DMS153 treated with DMSO at 0.1 percent for 48 hours (cell line): ENCODE results near the gene SLC35G2.
"Not testable (repeated sequence)": the region's sequence is repeated elsewhere in the genome, so short reads cannot be mapped to it uniquely, and the experiment has no call there.

Source experiments
- DNase-seq: peaks from one replicate; lab custom pipeline; 2025; ENCODE audit not compliant: unreplicated experiment; lab: John Stamatoyannopoulos, UW

The SLC35G2 gene

DNA sequence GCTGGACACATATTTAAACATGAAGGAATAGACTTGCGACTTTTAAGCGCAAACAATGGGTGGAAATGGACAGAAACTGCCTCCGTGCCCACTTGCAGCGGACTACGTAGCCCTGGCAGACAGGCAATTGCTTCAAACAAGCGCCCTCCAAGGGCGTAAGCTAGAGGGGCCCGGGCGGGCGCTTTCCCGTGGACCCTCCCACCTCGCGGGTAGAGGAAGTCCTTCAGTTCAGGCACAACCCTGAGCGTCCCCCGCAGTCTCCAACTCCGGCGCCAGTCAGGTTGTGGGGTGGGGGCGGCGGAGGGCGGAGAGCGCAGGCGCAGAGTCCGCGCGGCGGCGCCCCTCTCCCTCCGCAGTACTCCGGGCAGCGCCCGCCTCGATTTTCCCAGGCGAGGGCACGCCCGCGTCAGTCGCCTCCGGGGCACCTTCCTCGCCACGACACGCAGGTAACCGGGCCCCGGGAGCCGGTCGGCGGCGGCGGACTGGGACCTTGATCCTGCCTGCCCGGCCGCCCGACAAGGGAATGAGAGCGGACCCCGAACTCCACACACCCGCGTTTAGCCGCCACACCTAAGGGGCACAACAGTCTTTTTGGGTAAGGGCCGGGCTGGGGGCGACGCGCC is at the start of gene SLC35G2:
Gene SLC35G2, plus strand, starts transcription at position 358 of the 623 bp plus-strand sequence. CDS start 35,335 bp downstream, outside the sequence.
- peak; percentile 65 for DNase-seq

DNA sequence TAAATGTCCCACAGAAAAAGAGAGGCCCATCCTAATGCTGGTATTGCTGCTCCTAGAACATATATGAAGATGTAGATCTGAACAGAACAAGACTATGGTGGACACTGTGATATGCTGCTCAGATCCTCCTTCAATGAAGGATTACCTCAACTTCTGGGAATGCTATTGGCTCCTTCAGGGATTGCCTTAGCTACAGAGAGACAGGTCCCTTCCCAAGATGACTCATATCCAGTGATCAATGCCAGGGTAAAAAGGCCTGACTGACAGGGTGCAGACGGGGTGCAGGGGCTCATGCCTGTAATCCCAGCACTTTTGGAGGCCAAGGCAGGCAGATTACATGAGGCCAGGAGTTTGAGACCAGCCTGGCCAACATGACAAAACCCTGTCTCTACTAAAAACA is 46.2 kb upstream of the SLC35G2 start:
- DNase-seq = no peak

DNA sequence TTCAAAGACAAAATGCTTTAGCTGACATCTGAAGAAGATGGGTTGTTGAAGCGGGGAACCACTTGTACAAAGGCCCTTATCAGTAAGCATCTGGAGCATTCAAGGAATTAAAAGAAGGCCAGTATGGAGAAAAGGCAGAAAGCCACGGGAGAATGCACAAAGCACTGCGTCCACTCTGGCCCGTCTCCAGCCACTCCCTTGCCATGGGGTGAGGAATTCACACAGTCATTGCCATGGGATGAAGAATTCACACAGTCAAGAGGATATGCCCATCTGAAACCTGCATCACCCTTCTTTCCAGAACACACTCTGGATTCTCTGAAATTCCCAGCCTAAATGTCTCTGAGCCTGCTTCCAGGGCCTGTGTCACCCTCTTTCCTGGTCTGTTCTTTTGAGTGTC is 40.1 kb upstream of the SLC35G2 start:
- DNase-seq = no peak

DNA sequence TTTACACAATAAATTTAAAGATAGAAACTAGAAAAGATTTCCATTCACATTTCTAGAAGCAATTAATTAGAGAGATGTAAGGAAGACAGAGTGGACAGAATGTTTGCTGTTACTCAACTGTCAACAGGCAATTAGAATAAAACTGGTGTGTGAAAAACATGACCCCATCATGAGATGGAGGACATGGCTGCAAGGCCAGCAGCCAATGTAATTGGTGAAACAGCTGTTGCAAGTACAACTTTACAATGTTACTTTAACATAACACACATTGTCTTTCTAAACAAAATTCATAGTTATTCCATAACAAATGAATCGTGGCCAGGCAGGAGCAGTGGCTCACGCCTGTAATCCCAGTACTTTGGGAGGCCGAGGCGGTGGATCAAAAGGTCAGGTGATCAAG is 38.2 kb upstream of the SLC35G2 start:
- DNase-seq = no peak

DNA sequence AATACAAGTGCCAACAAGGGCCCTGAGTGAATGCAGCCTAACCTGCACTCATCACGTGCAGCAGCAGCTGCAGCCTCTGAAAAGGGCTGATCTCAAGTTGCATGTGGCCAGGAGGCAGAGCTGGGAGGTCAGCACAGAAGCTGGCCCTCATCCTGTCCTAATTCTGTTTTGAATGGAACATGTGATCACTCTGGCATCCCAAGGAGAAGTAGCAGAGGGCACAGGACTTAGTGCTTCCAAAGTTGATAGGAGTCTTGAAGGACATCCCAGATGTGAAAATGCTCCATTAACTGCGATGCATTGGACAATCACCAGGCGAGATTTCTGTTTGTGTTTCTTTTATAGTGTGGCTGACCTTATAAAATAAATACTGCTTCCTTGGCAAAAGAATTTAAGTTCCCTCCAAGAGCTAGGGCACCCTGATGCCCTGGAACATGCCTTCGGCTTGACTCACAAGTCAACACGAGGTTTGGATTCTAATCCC is 35.2 kb upstream of the SLC35G2 start:
- DNase-seq = no peak

DNA sequence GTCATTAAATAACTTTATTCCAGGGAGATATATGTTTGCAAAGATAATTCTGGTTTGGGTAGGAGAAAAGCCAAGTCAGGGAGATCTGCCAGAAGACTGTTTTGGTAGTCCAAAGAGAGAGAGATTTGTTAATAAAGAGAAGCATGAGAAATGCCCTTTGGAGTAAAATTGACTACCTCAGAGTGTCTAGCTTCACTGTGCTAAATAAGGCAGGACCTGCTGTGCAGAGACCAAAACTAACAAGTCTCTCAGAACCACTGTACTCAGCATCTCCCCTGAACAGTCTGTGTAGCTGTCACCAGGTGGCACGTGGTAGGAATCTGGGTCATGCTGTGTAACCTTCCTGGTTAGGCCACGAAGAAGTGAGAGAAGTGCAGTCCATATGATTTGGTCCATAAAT is 31.6 kb upstream of the SLC35G2 start:
- DNase-seq = no peak

DNA sequence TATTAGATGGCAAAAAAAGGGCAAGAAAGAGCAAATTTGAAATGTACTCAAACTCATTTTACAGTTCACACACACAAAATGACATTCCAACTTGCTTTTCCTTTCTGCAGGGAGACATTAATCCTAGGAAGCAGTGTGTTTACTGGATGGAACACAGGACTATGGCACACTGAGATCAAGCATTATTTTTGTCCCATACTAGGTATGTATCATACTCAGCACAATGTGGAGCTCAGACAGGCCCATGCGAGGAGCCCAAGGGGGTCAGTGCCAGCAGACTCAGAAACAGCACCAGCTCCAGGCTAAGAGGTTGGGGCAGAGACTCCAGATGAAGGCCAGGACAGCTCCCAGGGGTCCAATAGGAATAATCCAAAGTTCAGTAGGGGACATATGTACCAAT is 30.8 kb upstream of the SLC35G2 start:
- DNase-seq = no peak

DNA sequence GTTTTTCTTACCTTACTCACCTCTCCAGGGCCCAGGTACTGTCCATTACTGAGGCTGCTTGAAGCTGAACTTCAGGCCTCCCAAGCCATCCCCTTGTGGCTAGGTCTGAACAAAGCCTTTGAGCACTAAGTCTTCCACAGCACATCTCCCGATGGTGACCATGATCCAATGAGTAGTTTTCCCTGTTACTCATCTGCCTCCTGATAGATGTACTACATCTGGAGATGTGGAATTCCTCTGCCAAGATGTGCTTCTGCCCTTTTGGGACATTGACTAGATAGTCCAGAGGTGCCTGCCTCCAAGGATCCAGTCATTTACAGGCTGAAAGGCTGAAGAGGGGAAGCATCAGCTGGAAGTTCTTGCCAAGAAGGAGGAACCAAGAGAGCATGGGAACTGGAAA is 28.9 kb upstream of the SLC35G2 start:
- DNase-seq = no peak

DNA sequence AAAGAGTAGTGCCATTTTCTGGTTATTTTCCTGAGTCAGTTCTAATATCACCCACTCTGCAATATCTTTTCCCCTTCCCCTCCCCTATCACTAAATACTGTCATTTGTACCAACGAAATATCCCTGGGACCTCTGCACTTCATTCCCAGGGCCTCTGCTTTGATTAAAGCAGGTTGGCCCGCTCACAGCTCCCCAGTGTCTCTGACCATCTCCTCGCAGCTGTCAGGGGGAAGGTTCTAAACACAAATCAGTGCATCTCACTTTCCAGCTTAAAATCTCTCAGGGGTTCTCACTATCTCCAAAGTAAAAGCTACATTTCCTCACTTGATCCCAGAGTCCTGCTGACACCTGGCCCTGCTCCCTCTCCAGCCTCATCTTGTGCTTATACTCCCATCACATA is 28.1 kb upstream of the SLC35G2 start:
- DNase-seq = no peak

DNA sequence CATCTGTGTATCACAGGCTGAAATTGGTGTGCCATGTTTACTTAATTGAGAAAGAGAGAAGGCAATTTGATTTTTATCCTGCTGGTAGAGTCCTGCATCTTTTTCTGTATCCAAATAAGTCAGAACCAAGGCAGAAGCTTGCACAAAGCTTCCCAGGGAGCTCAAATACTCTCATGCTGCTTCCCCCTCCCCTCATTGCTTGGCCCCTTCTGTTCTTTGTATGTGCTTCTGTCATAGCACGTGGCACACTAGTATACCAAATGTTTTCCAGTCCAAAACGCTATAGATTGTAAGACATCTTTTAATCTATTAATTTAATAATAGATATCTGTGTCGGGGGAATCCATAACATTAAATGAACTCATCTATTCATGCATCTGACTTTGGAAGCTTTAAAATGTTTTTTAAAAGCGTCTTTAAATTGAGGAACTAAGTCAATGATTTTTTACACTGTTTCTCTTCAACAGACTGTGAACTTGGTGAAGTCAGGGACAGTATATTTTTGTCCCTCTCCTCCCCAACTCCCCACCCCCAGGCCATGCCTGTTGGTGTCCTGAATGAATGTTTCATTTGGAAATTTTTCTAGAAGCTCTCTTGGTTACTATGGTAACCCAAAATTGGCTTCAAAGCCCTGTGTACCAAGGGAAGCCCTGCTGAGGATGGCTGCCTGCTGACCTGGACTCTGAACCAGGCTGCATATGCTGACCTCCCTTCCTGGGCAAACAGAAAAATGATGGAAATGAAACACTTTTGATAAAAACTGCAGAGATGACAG is 26.2 kb upstream of the SLC35G2 start:
- DNase-seq = no peak

DNA sequence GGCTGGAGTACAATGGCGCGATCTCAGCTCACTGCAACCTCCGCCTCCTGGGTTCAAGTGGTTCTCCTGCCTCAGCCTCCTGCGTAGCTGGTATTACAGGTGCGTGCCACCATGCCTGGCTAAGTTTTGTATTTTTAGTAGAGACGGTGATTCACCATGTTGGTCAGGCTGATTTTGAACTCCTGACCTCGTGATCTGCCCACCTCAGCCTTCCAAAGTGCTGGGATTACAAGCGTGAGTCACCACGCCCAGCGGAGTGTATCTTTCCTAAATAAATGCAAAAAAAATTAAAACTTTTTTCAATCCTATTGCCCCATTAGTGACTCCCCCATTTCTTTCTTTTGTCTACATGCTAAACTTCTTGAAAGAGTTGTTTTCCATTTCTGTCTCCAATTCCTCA is 17.8 kb upstream of the SLC35G2 start:
- DNase-seq = not testable (repeated sequence)

DNA sequence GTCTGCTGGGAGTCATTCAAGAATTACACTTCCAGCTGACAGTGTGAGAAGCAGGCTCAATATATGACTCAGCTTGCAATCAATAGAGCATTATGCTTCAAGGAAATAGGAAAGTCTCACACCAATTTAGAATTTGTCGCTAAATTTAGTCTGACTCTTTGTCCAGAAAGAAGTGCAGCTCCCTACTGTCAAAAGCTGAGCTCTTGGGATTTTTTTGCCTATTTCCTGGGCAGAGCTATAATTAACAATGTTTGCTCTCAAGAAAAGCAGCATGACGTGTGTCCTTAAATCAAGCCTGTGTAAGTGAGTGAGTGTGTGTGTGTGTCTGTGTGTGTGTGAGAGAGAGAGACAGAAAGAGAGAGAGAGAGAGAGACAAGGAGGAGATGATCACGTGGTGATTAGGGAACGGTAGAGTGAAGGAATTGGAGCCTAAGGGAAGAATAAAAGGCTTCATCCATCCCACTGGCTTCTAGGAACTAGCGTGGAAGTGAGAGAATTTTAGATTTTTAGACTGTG is 16.4 kb upstream of the SLC35G2 start:
- peak; percentile 36 for DNase-seq

DNA sequence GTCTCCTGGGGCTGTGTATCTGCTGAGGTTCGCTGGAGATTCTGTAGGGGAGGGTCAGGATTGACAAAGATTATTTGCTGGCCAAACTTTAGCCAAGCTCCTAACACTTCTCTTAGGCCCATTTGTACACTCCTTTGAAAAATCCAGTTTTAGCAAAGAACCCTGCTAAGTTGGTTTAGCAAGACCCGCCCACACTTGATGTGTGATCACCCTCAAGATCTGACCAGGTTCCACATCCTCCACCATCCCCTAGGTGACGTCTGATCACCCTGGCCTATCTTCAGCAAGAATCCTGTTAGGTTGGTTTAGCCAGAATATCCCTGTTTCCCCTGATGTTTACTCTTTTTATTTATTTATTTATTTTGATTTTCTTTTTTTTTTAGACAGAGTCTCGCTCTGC is 14.8 kb upstream of the SLC35G2 start:
- DNase-seq = no peak

DNA sequence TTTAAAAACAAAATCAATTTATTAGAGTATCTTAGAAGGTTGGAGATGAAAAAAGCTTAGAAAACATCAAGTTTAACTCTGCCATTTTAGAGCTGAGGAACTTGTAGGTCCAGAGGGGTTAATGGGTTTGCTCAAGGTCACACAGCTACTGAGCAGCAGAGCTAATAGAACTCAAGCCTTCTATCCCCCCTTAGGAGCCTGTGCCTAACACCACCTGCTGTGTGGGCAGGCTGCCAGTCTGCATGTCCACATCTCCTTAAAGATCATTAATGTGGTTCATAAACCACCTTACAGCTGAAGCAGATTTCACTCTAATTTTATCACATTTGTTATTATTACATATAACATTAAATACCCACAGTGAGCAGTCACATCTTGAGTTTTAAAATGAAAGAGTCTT is 14.1 kb upstream of the SLC35G2 start:
- no peak for DNase-seq

DNA sequence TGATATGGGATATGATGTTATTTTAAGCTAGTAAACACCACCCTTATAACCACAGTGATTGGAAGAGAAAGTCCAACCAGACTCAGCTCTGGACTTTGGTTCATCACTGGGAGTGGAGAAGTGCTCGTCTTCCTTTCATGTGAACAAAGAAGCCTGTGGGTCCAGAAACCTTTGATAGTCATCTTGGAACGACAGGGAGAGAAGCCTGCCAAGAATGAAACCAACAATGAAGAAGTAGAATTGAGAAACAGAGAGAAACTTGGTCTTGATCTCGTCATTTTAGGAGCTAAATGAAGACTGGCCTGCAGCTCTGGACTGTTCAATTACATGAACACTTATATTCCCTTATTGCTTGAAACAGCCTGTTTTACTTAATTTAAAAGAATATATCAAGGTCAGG is 13.1 kb upstream of the SLC35G2 start:
- DNase-seq = no peak

DNA sequence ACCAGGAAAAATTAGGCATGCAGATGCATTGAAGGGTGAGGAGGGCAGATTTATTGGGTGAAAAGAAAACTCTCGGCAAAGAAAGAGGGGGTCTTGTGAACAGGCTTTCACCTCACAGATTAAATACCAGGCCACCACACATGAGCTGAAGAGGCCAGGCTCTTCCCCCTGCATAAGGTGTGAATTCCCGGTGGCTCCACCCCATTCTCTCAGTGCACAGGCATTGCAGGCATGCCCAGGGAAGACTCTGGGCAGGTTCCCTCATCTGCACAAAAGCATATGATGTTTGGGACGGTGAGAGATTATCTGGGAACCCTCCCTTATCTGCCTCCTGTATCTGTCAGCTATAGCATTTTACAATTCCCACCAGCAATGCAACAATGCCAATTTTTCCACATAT is 7.2 kb upstream of the SLC35G2 start:
- no peak for DNase-seq

DNA sequence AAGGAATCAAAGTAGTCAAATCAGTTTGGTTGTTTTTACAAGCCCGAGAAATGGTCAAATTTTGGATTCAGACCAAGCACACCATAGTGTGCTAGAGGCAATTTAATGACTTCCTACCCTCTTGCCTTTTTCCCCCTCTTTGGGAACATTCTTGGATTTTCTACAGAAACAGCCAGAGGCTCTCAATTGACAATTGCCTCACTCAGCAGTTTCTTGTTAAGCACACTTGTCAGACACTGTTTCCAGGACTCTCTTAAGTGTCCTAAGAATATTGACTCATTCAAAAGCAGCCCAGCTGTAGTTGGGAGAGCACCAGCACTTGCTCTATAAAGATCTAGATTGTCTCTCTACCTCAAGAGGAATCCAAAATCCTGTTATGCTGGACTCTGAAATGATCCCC is 1.5 kb upstream of the SLC35G2 start:
- DNase-seq = no peak

DNA sequence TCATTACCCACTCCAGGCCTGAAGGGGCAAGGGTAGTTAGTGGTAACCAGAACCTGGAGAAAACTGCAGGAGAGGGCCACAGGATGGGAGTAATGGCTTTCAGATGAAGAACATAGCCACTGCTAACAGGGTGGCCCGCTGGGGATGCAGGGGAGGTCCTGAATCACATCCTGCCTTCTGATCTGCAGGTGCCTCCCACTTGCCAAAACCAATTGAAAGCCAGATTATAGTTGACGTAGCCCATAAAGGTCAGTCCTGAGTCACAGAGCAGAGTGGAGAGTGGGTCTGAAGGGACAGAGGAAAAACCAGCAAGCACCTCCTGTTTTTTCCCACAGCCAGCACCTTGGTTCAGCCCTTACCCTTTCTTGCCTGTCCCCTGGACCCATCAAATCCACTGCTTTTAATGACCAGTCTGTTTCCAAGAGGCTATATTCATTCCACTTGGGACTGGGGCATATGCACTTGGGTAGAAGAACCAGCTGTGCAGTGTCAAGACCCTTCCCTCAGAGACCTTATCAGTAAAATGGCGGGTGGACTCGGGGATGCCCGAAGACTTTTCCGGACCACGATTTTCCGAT is 646 bp upstream of the SLC35G2 start:
- DNase-seq = peak; percentile 80

DNA sequence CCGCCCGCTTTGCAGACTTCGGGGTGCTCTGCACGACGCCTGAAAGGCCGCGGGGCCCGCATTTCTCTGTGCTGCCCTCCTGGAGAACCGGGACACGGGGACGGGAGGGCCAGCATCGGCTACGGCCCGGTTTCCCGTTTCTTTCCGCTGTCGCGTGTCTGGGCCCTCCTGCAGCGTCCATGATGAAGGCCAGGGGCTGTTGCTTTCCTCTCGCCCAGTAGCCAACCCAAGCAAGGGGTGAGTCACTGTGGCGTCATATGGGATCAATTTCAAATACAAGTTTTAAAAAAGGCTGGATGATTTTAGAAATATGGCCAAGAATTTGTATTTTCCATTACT is 435 bp downstream of the SLC35G2 start:
- DNase-seq = peak; percentile 54

DNA sequence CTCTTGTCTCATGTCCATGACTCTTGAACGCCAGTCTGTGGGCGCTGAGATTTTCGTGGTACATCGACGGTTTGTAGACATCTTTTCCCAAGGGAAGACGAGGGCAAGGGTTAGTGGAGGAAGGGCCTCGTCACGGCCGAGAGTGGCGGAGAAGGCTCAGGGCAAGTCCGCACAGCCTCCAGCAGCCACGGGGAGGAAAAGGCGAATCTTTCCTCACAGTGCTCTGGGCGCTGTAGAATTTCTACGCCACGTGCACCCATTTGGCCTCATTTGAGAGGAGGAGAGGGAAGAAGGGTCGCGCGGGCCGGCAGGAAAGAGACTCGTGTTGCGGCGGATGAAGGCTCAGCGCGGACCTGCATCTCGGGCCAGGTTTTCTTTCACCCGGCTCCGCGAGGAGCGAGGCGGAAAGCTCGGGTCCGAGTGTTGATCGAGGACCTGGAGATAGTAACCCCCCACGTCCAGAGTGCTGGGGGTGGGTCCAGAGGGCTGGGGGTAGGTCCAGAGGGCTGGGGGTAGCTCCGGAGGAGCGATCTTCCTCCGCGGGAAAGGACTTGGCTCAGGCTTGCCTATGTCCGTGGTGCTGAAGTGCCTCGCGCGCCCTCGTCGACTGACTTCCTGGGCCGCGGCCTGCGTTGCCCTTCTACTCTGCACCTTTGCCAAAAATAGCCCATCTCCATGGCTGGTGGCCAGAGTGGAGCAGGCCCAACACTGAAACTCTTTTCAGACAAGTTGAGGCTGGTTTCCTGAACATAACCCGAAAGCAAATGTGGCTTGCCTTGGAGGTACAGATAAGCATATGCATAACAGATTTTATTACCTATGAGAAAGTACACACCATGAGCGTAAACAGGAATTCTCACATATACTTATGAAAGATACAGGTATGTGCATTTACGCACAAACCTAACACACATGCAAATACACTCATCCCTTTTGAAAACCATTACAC is 1.1 kb downstream of the SLC35G2 start:
- DNase-seq = peak; percentile 54

DNA sequence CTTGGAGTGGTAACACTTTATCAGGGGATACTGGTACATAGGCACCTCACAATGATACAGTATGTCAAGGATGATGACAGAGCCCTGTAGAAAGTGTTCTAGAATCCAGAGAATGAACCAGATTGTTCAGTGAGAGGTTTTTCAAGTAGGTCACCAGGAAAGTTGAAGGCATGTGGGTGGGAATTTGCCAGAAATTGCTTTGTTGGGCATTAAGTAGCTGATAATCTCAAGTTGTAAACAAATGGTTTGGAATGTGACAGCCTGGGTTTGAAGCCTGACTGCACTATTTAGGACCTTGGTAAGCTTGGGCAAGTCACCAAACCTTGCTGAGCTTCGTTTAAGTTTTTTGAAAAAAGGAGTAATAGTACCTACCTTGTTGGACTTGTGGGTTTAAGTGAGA is 12.5 kb downstream of the SLC35G2 start:
- no peak for DNase-seq
